CD4-positive, alpha-beta T cell (primary cell): Measurements from ENCODE around the gene CCDC107. TPM values are rescaled to one million over a fixed set of nuclear protein-coding genes. Genes with fewer than 3 reads are reported as not detected.

Experiments
- ATAC-seq: fragments of 200-7000 bp; cut with Tn5 transposase; one replicate; pipeline ENCODE4 v1.10.0; 2022; ENCODE audit warnings: mild to moderate bottlenecking; ENCODE audit not compliant: poor library complexity
- CTCF ChIA-PET: fragments of 350-600 bp; sonication (Branson Sonifier 250); formaldehyde crosslinking; loops from one replicate; lab custom pipeline; 2021; ENCODE audit warnings: antibody characterized with exemption, inconsistent platforms; lab: Charles Lee
- POLR2A ChIA-PET: fragments of 350-600 bp; sonication (Branson Sonifier 250); formaldehyde crosslinking; loops from one replicate; lab custom pipeline; 2021; ENCODE audit warnings: antibody characterized with exemption, inconsistent platforms; lab: Charles Lee
- DNase-seq, 14 experiments: peaks; one replicate each; pipeline ENCODE4 v3.0.0-alpha.2; 2013 to 2020; ENCODE audit warnings: mixed read lengths in 2 of 14
- H3K27ac ChIP-seq, 2 donors: one replicate each; pipeline versions ENCODE4 v1.5.1 to v1.7.0; 2013; ENCODE audit warnings: low read length in 2 of 2, low read depth in 1 of 2, mild to moderate bottlenecking in 1 of 2
- H3K27me3 ChIP-seq, 2 experiments: 1 replicate in 1 of 2; 2 replicates in 1 of 2; pipeline versions ENCODE4 v1.6.1 to v1.7.0; 2013; ENCODE audit warnings: low read length in 2 of 2, control low read depth in 1 of 2, mild to moderate bottlenecking in 1 of 2, moderate library complexity in 1 of 2; ENCODE audit not compliant: insufficient read depth in 2 of 2, control insufficient read depth in 1 of 2
- H3K36me3 ChIP-seq: one replicate; pipeline ENCODE4 v1.6.1; 2013; ENCODE audit warnings: low read length, control low read depth; ENCODE audit not compliant: insufficient read depth
- H3K4me1 ChIP-seq: one replicate; pipeline ENCODE4 v1.6.1; 2013; ENCODE audit warnings: low read length, control low read depth; ENCODE audit not compliant: insufficient read depth
- H3K4me3 ChIP-seq: one replicate; pipeline ENCODE4 v1.5.1; 2013; ENCODE audit warnings: mild to moderate bottlenecking, low read length, moderate library complexity
- H3K9me3 ChIP-seq, 2 experiments: 1 replicate in 1 of 2; 2 replicates in 1 of 2; pipeline versions ENCODE4 v1.6.1 to v1.7.0; 2013; ENCODE audit warnings: low read length in 2 of 2, mild to moderate bottlenecking in 2 of 2, control low read depth in 1 of 2, moderate library complexity in 1 of 2; ENCODE audit not compliant: control insufficient read depth in 1 of 2, insufficient read depth in 1 of 2
- H3K27ac Mint-ChIP-seq: one replicate; pipeline ENCODE4 v1.8.0; 2020; ENCODE audit warnings: mixed read lengths
- H3K27me3 Mint-ChIP-seq: one replicate; pipeline ENCODE4 v1.8.0; 2021; ENCODE audit warnings: mixed read lengths
- H3K36me3 Mint-ChIP-seq: one replicate; pipeline ENCODE4 v1.8.0; 2021; ENCODE audit warnings: low read depth, mixed read lengths
- H3K4me1 Mint-ChIP-seq: one replicate; pipeline ENCODE4 v1.8.0; 2021; ENCODE audit warnings: low read depth, mixed read lengths
- H3K4me3 Mint-ChIP-seq: one replicate; pipeline ENCODE4 v1.8.0; 2020; ENCODE audit warnings: mild to moderate bottlenecking, mixed read lengths
- H3K9me3 Mint-ChIP-seq: one replicate; pipeline ENCODE4 v1.8.0; 2020; ENCODE audit warnings: mixed read lengths
- intact Hi-C, 2 experiments: fragments of 100-400 bp; cut with DNase I in 1 of 2; cut with micrococcal nuclease in 1 of 2; formaldehyde crosslinking; loops; one replicate each; pipeline versions ENCODE4 v1.15.1 to v1.9.0; 2023 to 2025; cut with DNase I, micrococcal nuclease
- total RNA-seq, 174 experiments: library from RNA in 2 of 174; stranded (reverse) in 2 of 174; gene quantifications; one replicate each; pipeline ENCODE4 v1.2.3 and lab custom pipeline; 2021 to 2026
- TF ChIP-seq, protein P1 (sequence below): fragments of 200-600 bp; IDR thresholded peaks from one replicate; pipeline ENCODE4 v1.8.0; 2022; ENCODE audit warnings: antibody characterized with exemption, mild to moderate bottlenecking

Gene CCDC107
- total RNA-seq, 2 experiments from 2014 or later: 10.2 TPM

DNA sequence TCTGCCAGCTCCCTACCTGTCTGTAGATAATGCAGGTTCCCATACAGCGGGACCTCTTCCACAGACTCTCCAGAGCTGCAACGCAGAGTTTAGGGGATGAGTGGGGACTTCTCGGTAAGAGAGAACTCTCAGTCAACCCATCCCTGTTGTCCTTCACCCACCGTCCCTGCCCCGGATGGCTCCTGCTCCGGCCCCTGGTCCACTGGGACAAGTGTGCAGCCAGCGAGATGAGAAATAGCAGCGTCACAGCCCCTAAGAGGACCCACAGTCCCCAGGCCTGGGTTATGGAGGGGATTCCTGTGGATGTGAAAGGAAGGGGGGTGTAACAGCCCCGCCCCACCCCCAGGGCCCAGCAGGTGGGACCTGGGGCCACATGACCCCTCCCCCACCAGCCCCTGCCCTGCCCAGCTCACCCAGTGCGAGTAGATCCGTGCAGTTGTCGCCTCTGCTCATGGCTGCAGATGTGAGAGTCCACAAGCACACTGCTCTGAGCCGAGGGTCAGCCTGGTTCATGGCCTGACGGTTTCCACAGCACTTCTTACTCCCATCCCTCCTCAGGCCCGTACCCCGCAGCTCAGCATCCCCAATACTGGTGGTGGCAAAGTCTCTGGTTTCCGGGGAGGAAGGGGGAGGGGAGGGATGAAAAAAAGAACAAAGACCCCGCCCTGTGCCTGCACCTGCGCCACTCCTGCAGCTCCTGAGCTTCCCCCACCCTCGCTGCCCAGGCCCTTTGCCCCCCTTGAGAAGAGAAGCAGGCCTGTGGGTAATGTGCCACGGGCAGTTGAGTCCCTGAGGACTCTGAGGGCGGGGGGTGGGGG is 7.5 kb upstream of the CCDC107 start, which contains the start of gene SIT1:
SIT1 (minus strand) TSS at position 591 of the 818 bp plus-strand sequence; CDS start at position 513, 78 bp downstream.
- H3K27ac Mint-ChIP-seq: peak within 1 kb of the TSS; percentile 94
- peak within 1 kb of the TSS; percentile 64 to 75 for H3K27ac ChIP-seq
- no peaks in the 10 kb centered on the region for H3K9me3 Mint-ChIP-seq
- peak within 1 kb of the TSS; percentile 79 for H3K4me3 ChIP-seq
- intact Hi-C loops: loop anchor here in 1 of 2 experiments (5.0 kb wide), 1 partner anchor 162 kb away; the partner anchor contains the start of gene SPAG8
- TF ChIP-seq, protein P1, sequence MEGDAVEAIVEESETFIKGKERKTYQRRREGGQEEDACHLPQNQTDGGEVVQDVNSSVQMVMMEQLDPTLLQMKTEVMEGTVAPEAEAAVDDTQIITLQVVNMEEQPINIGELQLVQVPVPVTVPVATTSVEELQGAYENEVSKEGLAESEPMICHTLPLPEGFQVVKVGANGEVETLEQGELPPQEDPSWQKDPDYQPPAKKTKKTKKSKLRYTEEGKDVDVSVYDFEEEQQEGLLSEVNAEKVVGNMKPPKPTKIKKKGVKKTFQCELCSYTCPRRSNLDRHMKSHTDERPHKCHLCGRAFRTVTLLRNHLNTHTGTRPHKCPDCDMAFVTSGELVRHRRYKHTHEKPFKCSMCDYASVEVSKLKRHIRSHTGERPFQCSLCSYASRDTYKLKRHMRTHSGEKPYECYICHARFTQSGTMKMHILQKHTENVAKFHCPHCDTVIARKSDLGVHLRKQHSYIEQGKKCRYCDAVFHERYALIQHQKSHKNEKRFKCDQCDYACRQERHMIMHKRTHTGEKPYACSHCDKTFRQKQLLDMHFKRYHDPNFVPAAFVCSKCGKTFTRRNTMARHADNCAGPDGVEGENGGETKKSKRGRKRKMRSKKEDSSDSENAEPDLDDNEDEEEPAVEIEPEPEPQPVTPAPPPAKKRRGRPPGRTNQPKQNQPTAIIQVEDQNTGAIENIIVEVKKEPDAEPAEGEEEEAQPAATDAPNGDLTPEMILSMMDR: no peak
- peak in 8 of 14 experiments; percentile 20 to 73 (median 51) for DNase-seq
- H3K9me3 ChIP-seq: no peaks in the 10 kb centered on the region
- H3K4me1 Mint-ChIP-seq: peaks cover 65% of the 10 kb centered on the region
- POLR2A ChIA-PET: interaction anchor here (0.9 to 6.3 kb wide), 14 partner anchors 7 to 162 kb away, joined by 3 to 175 read pairs (median 8); partner anchors contain the start of genes ARHGEF39, CCDC107, CREB3 and RMRP
- CTCF ChIA-PET: interaction anchor here (2.2 to 7.8 kb wide), 3 partner anchors 9 to 47 kb away, joined by 6 to 94 read pairs (median 14); partner anchors contain the start of genes CCDC107 and RMRP
- no peaks in the 10 kb centered on the region for H3K27me3 Mint-ChIP-seq
- H3K4me3 Mint-ChIP-seq: peak within 1 kb of the TSS; percentile 94
- H3K36me3 Mint-ChIP-seq: peaks cover 32% of the 10 kb centered on the region
- H3K4me1 ChIP-seq: peaks cover 79% of the 10 kb centered on the region
- H3K36me3 ChIP-seq: peaks cover 8% of the 10 kb centered on the region
- no peaks in the 10 kb centered on the region for H3K27me3 ChIP-seq
- no peak for ATAC-seq

DNA sequence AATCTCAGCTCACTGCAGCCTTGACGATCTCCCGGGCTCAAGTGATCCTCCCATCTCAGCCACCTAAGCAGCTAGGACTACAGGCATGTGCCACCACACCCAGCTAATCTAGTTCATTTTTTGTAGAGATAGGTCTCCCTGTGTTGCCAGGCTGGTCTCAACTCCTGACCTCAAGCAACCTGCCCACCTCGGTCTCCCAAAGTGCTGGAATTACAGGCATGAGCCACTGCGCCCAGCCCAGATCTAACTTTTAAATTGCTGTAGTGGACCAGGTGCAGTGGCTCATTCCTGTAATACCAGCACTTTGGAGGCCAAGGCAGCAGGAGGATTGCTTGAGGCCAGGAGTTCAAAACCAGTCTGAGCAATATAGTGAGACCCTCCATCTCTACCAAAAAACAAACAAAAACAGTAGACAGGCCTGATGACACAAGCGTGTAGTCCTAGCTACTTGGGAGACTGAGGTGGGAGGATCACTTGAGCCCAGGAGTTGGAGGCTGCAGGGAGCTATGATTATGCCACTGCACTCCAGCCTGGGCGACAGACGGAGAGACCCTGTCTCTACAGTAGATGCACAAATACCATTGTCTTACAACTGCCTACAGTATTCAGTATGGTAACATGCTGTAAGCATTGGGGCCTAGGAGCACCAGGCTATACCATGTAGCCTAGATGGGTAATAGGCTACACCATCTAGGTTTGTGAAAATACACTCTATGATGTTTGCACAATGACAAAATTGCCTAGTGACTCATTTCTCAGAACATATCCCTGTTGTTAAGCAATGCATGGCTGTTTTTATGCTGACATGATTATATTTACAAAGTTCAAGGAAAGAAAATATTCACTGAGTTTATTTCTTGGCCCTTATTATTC is 5.9 kb upstream of the CCDC107 start:
- intact Hi-C loops: loop anchor here in 1 of 2 experiments (5.0 kb wide), 1 partner anchor 160 kb away; the partner anchor contains the start of gene SPAG8
- H3K27me3 Mint-ChIP-seq: no peaks in the 10 kb centered on the region
- peak overlapping the region; percentile 94 for H3K27ac Mint-ChIP-seq
- H3K4me3 Mint-ChIP-seq: peak overlapping the region; percentile 94
- H3K4me3 ChIP-seq: no peak overlapping the region
- H3K9me3 ChIP-seq: no peaks in the 10 kb centered on the region
- no peak overlapping the region for H3K27ac ChIP-seq
- TF ChIP-seq, protein P1: no peak
- ChIA-PET CTCF (no interaction called here), POLR2A (interaction anchor here (1.2 to 6.3 kb wide), 3 partner anchors 9 to 80 kb away, joined by 5 to 84 read pairs (median 16); partner anchors contain the start of genes CREB3, TESK1 and TLN1)
- peaks cover 69% of the 10 kb centered on the region for H3K4me1 Mint-ChIP-seq
- H3K9me3 Mint-ChIP-seq: no peaks in the 10 kb centered on the region
- peaks cover 74% of the 10 kb centered on the region for H3K4me1 ChIP-seq
- ATAC-seq: no peak
- H3K36me3 Mint-ChIP-seq: peaks cover 29% of the 10 kb centered on the region
- H3K36me3 ChIP-seq: peaks cover 8% of the 10 kb centered on the region
- DNase-seq: no peak
- no peaks in the 10 kb centered on the region for H3K27me3 ChIP-seq

DNA sequence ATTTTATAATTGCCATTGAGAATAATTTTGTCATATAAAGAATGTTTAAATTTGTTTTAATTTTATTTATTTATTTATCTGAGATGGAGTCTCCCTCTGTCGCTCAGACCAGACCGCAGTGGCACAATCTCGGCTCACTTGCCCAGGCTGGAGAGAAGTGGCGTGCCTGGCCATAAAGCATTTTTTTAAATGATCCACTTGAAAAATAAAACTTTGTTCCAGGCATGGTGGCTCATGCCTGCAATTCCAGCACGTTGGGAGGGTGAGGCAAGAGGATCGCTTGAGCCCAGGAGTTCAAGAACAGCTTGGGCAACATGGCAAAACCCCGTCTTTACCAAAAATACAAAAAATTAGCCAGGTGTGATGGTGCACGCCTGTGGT is 5.3 kb upstream of the CCDC107 start:
- Mint-ChIP-seq H3K4me1 (peaks cover 69% of the 10 kb centered on the region), H3K27ac (peak overlapping the region; percentile 52), H3K27me3 (peaks cover 4% of the 10 kb centered on the region), H3K9me3 (peaks cover 2% of the 10 kb centered on the region), H3K4me3 (no peak overlapping the region), H3K36me3 (peaks cover 31% of the 10 kb centered on the region)
- ATAC-seq: no peak
- no peak for DNase-seq
- TF ChIP-seq, protein P1: no peak
- POLR2A ChIA-PET: no interaction called here
- peaks cover 74% of the 10 kb centered on the region for H3K4me1 ChIP-seq
- CTCF ChIA-PET: interaction anchor here (1.0 kb wide), 1 partner anchor 44 kb away, joined by 3 read pairs; no protein-coding TSS in a partner anchor
- intact Hi-C loops: loop anchor here in 1 of 2 experiments (5.0 kb wide), 1 partner anchor 159 kb away; the partner anchor contains the start of gene SPAG8
- H3K9me3 ChIP-seq: peaks cover 0 to 3% of the 10 kb centered on the region in 2 experiments
- no peak overlapping the region for H3K27ac ChIP-seq
- H3K27me3 ChIP-seq: no peaks in the 10 kb centered on the region
- peaks cover 8% of the 10 kb centered on the region for H3K36me3 ChIP-seq
- H3K4me3 ChIP-seq: no peak overlapping the region
